ENCODE data around the gene SPACA4. TPM values are rescaled to one million over a fixed set of nuclear protein-coding genes. Genes with fewer than 3 reads are reported as not detected.
A peak's percentile ranks its signal among the peaks of the same experiment; 100 is the strongest.

SPACA4 gene
- polyA plus RNA-seq, 1 experiment = not detected

DNA sequence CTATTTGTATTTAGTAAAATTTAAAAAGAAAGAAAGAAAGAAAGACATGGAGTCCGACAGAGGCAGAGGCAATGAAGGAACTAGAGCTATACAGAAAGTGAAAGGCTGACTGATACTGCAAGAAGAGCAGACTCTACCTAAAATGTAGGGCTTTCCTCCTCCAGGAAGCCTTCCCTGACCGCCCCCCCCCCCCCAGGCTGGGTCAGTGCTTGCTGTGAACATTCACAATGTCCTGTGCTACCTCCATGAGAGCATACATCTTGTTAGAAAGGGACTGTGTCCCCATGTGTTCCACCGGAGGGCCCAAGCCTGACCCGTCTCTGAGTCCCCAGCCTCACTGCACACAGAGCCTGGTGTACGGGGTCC lies 45.1 kb downstream of the SPACA4 start:
- TF ChIP-seq CTCF (IDR thresholded peaks at IDR 0.05; ENCODE audit: low read depth, low read length) = no peak
- POLR2A ChIA-PET = no interaction called here
- no peak for DNase-seq (ENCODE audit: low read depth, low spot score)
- CTCF ChIA-PET = no interaction called here
- Histone ChIP-seq H3K4me3 (ENCODE audit: low read depth, low read length) (no peak overlapping the region), H3K27ac (ENCODE audit: low read depth, low read length) (no peak overlapping the region), H3K9me3 (ENCODE audit: control insufficient read depth, insufficient read depth, low read length) (0 out of 2 replicates have a peak, but pooled peaks cover 6% of the 10 kb centered on the region), H3K27me3 (ENCODE audit: control insufficient read depth, insufficient read depth, low read length) (no peaks in the 10 kb centered on the region)

- H3K27me3 ChIP-seq (ENCODE audit: control insufficient read depth, insufficient read depth, low read length) = no peaks in the 10 kb centered on the region
- no peak for TF ChIP-seq CTCF (IDR thresholded peaks at IDR 0.05; ENCODE audit: low read depth, low read length)
- no peak overlapping the region for H3K4me3 ChIP-seq (ENCODE audit: low read depth, low read length)
- CTCF ChIA-PET = no interaction called here
- peak overlapping the region; percentile 21 for H3K27ac ChIP-seq (ENCODE audit: low read depth, low read length)
- DNase-seq (ENCODE audit: low read depth, low spot score) = no peak
- 0 out of 2 replicates have a peak, but pooled peaks cover 6% of the 10 kb centered on the region for H3K9me3 ChIP-seq (ENCODE audit: control insufficient read depth, insufficient read depth, low read length)
- POLR2A ChIA-PET = no interaction called here
These were observed 47.9 kb downstream of the SPACA4 start for GRCh38 chr19:48654299-48655059.

- Histone ChIP-seq H3K4me3 (ENCODE audit: low read depth, low read length) (no peak overlapping the region), H3K27ac (ENCODE audit: low read depth, low read length) (peak overlapping the region; percentile 62), H3K27me3 (ENCODE audit: control insufficient read depth, insufficient read depth, low read length) (no peaks in the 10 kb centered on the region), H3K9me3 (ENCODE audit: control insufficient read depth, insufficient read depth, low read length) (no peaks in the 10 kb centered on the region)
- ChIA-PET CTCF (interaction anchor here (2.2 to 2.4 kb wide), 2 partner anchors 11 to 18 kb away, joined by 5 to 7 read pairs; partner anchors contain the start of gene CA11), POLR2A (interaction anchor here (0.6 to 1.1 kb wide), 4 partner anchors 20 to 108 kb away, joined by 3 to 12 read pairs (median 4); partner anchors contain the start of genes RPL18 and SPHK2)
- no peak for TF ChIP-seq CTCF (IDR thresholded peaks at IDR 0.05; ENCODE audit: low read depth, low read length)
- DNase-seq (ENCODE audit: low read depth, low spot score) = peak; percentile 83
These were observed 50.4 kb downstream of the SPACA4 start for GRCh38 chr19:48656840-48657474.

Other genes starting within 250 kb of the SPACA4 start
- 4.7 and 5.1 TPM in 2 replicates for gene TMEM143, start 242.8 kb upstream of the SPACA4 start, polyA plus RNA-seq (2011; rRNA removed)
- not detected in 2 replicates for gene SYNGR4, start 242.4 kb upstream of the SPACA4 start, polyA plus RNA-seq (2011; rRNA removed)
- gene KDELR1, start 215.2 kb upstream of the SPACA4 start, polyA plus RNA-seq (2011; rRNA removed) = 168 and 187 TPM in 2 replicates
- 0.07 and 0.10 TPM in 2 replicates for gene GRIN2D, start 213.1 kb upstream of the SPACA4 start, polyA plus RNA-seq (2011; rRNA removed)
- gene GRWD1, start 160.8 kb upstream of the SPACA4 start, polyA plus RNA-seq (2011; rRNA removed) = 15.2 and 16.0 TPM in 2 replicates
- 0.20 and 0.25 TPM in 2 replicates for gene KCNJ14, start 151.2 kb upstream of the SPACA4 start, polyA plus RNA-seq (2011; rRNA removed)
- gene CYTH2, start 137.4 kb upstream of the SPACA4 start, polyA plus RNA-seq (2011; rRNA removed) = 29.3 and 35.6 TPM in 2 replicates
- 0.25 TPM in 2 replicates for gene LMTK3, start 94.9 kb upstream of the SPACA4 start, polyA plus RNA-seq (2011; rRNA removed)
- gene SULT2B1, start 54.6 kb upstream of the SPACA4 start, polyA plus RNA-seq (2011; rRNA removed) = 0.12 and 0.20 TPM in 2 replicates
- not detected in 2 replicates for gene FAM83E, start 8.3 kb downstream of the SPACA4 start, polyA plus RNA-seq (2011; rRNA removed)
- gene RPL18, start 12.4 kb downstream of the SPACA4 start, polyA plus RNA-seq (2011; rRNA removed) = 1,020 and 1,259 TPM in 2 replicates
- gene SPHK2, start 12.8 kb downstream of the SPACA4 start, polyA plus RNA-seq (2011; rRNA removed) = 4.6 and 6.1 TPM in 2 replicates
- gene DBP, start 30.6 kb downstream of the SPACA4 start, polyA plus RNA-seq (2011; rRNA removed) = 3.4 and 4.0 TPM in 2 replicates
- 3.7 and 4.3 TPM in 2 replicates for gene CA11, start 39.4 kb downstream of the SPACA4 start, polyA plus RNA-seq (2011; rRNA removed)
- gene NTN5, start 66.3 kb downstream of the SPACA4 start, polyA plus RNA-seq (2011; rRNA removed) = 0.04 and 0.10 TPM in 2 replicates
- gene FUT2, start 89.2 kb downstream of the SPACA4 start, polyA plus RNA-seq (2011; rRNA removed) = not detected in 2 replicates
- gene MAMSTR, start 113.0 kb downstream of the SPACA4 start, polyA plus RNA-seq (2011; rRNA removed) = 0.58 and 0.68 TPM in 2 replicates
- gene RASIP1, start 133.9 kb downstream of the SPACA4 start, polyA plus RNA-seq (2011; rRNA removed) = 0.32 and 0.61 TPM in 2 replicates
- gene IZUMO1, start 140.2 kb downstream of the SPACA4 start, polyA plus RNA-seq (2011; rRNA removed) = not detected in 2 replicates
- gene FUT1, start 145.9 kb downstream of the SPACA4 start, polyA plus RNA-seq (2011; rRNA removed) = 0.02 and 0.07 TPM in 2 replicates
- gene FGF21, start 148.8 kb downstream of the SPACA4 start, polyA plus RNA-seq (2011; rRNA removed) = not detected in 2 replicates
- 23.3 and 31.8 TPM in 2 replicates for gene BCAT2, start 204.3 kb downstream of the SPACA4 start, polyA plus RNA-seq (2011; rRNA removed)
- gene HSD17B14, start 229.7 kb downstream of the SPACA4 start, polyA plus RNA-seq (2011; rRNA removed) = 2.3 and 3.6 TPM in 2 replicates